Measurements from ENCODE around the gene CNTN5.

DNA sequence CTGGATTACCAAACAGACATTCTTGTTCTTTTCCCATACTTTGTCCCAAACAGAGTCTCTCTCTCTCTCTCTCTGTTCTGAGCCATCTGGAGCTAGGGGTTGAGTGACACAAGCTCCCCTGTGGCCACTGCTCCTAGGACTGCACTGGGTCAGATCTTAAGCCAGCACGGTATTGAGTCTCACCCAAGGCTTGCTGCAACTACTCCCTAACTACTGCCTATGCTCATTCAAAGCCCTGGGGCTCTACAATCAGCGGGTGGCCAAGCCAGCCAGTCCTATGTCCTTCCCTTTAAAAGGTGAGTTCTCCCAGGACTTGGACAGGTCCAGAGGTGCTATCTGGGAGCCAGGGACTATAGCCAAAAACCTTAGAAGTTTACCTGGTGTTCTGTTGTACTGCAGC, 385.6 kb downstream of the CNTN5 start:
- TF ChIP-seq POLR2A (IDR thresholded peaks at IDR 0.05), result no peak
- TF ChIP-seq, protein P1, sequence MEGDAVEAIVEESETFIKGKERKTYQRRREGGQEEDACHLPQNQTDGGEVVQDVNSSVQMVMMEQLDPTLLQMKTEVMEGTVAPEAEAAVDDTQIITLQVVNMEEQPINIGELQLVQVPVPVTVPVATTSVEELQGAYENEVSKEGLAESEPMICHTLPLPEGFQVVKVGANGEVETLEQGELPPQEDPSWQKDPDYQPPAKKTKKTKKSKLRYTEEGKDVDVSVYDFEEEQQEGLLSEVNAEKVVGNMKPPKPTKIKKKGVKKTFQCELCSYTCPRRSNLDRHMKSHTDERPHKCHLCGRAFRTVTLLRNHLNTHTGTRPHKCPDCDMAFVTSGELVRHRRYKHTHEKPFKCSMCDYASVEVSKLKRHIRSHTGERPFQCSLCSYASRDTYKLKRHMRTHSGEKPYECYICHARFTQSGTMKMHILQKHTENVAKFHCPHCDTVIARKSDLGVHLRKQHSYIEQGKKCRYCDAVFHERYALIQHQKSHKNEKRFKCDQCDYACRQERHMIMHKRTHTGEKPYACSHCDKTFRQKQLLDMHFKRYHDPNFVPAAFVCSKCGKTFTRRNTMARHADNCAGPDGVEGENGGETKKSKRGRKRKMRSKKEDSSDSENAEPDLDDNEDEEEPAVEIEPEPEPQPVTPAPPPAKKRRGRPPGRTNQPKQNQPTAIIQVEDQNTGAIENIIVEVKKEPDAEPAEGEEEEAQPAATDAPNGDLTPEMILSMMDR (IDR thresholded peaks at IDR 0.05), result no peak
